H9 (cell line): ENCODE data around the gene CTNNBL1. TPM values are rescaled to one million over a fixed set of nuclear protein-coding genes. Genes with fewer than 3 reads are reported as not detected.

Source experiments
- DNase-seq: peaks from one replicate; pipeline ENCODE4 v3.0.0-alpha.2; 2017
- H2AFZ ChIP-seq: one replicate; pipeline ENCODE4 v1.6.1; 2013; ENCODE audit warnings: mild to moderate bottlenecking, low read length, control low read depth, moderate library complexity
- H2AK5ac ChIP-seq: 2 replicates; pipeline ENCODE4 v1.6.1; 2013; ENCODE audit warnings: low read length, control low read depth, mixed read lengths; ENCODE audit not compliant: insufficient read length
- H2BK120ac ChIP-seq: one replicate; pipeline ENCODE4 v1.6.1; 2013; ENCODE audit warnings: low read depth, mild to moderate bottlenecking, low read length, control low read depth, inconsistent platforms; ENCODE audit not compliant: poor library complexity, severe bottlenecking
- H2BK12ac ChIP-seq: 2 replicates; pipeline ENCODE4 v1.6.1; 2013; ENCODE audit warnings: low read length, control low read depth, mixed read lengths, low read depth; ENCODE audit not compliant: insufficient read length
- H2BK15ac ChIP-seq: 2 replicates; pipeline ENCODE4 v1.6.1; 2013; ENCODE audit warnings: low read depth, low read length, control low read depth
- H2BK20ac ChIP-seq: one replicate; pipeline ENCODE4 v1.6.1; 2013; ENCODE audit warnings: low read depth, mild to moderate bottlenecking, low read length, control low read depth, inconsistent platforms; ENCODE audit not compliant: poor library complexity, severe bottlenecking
- H2BK5ac ChIP-seq: 2 replicates; pipeline ENCODE4 v1.6.1; 2013; ENCODE audit warnings: low read length, control low read depth, mixed read lengths; ENCODE audit not compliant: insufficient read length
- H3K14ac ChIP-seq: 2 replicates; pipeline ENCODE4 v1.6.1; 2013; ENCODE audit warnings: low read length, control low read depth; ENCODE audit not compliant: insufficient read depth
- H3K18ac ChIP-seq: 2 replicates; pipeline ENCODE4 v1.6.1; 2013; ENCODE audit warnings: low read depth, mild to moderate bottlenecking, mixed read lengths, low read length, control low read depth; ENCODE audit not compliant: insufficient read length
- H3K23ac ChIP-seq: 2 replicates; pipeline ENCODE4 v1.6.1; 2013; ENCODE audit warnings: low read length, control low read depth, mixed read lengths, low read depth; ENCODE audit not compliant: insufficient read length
- H3K23me2 ChIP-seq: 2 replicates; pipeline ENCODE4 v1.6.1; 2013; ENCODE audit warnings: low read depth, mild to moderate bottlenecking, mixed read lengths, low read length, control low read depth; ENCODE audit not compliant: insufficient read length, poor library complexity, severe bottlenecking
- H3K27ac ChIP-seq: 2 replicates; pipeline ENCODE4 v1.5.1; 2013; ENCODE audit warnings: low read length, control low read depth, mixed read lengths, low read depth; ENCODE audit not compliant: insufficient read length
- H3K27me3 ChIP-seq: 2 replicates; pipeline ENCODE4 v1.6.1; 2013; ENCODE audit warnings: low read length, control low read depth, inconsistent platforms; ENCODE audit not compliant: insufficient read depth
- H3K4ac ChIP-seq: 2 replicates; pipeline ENCODE4 v1.6.1; 2013; ENCODE audit warnings: low read depth, mild to moderate bottlenecking, control low read depth, inconsistent platforms, low read length, moderate library complexity
- H3K4me1 ChIP-seq: 2 replicates; pipeline ENCODE4 v1.6.1; 2013; ENCODE audit warnings: low read length, control low read depth, inconsistent platforms; ENCODE audit not compliant: insufficient read depth
- H3K4me2 ChIP-seq: 2 replicates; pipeline ENCODE4 v1.6.1; 2013; ENCODE audit warnings: low read length, control low read depth, mixed read lengths; ENCODE audit not compliant: insufficient read length, insufficient read depth
- H3K56ac ChIP-seq: 2 replicates; pipeline ENCODE4 v1.6.1; 2013; ENCODE audit warnings: low read depth, mild to moderate bottlenecking, mixed read lengths, low read length, control low read depth; ENCODE audit not compliant: insufficient read length
- H3K79me1 ChIP-seq: 2 replicates; pipeline ENCODE4 v1.6.1; 2013; ENCODE audit warnings: low read depth, mild to moderate bottlenecking, moderate library complexity, low read length, control low read depth, inconsistent platforms; ENCODE audit not compliant: insufficient read depth, poor library complexity, severe bottlenecking
- H3K79me2 ChIP-seq: 2 replicates; pipeline ENCODE4 v1.6.1; 2013; ENCODE audit warnings: low read length, control low read depth, inconsistent platforms; ENCODE audit not compliant: insufficient read depth
- H3K9ac ChIP-seq: 2 replicates; pipeline ENCODE4 v1.6.1; 2013; ENCODE audit warnings: low read length, control low read depth, mixed read lengths; ENCODE audit not compliant: insufficient read length; ENCODE audit errors: extremely low read depth
- H3K9me3 ChIP-seq: one replicate; pipeline ENCODE4 v1.6.1; 2013; ENCODE audit warnings: low read depth, low read length, inconsistent platforms; ENCODE audit not compliant: control insufficient read depth
- H3T11ph ChIP-seq: one replicate; pipeline ENCODE4 v1.6.1; 2013; ENCODE audit warnings: mild to moderate bottlenecking, low read length, control low read depth, inconsistent platforms
- H4K20me1 ChIP-seq: one replicate; pipeline ENCODE4 v1.6.1; 2013; ENCODE audit not compliant: control insufficient read depth, insufficient read length, insufficient read depth
- H4K5ac ChIP-seq: 2 replicates; pipeline ENCODE4 v1.6.1; 2013; ENCODE audit warnings: low read depth, mild to moderate bottlenecking, mixed read lengths, low read length, control low read depth; ENCODE audit not compliant: insufficient read length
- H4K8ac ChIP-seq: replicated peaks from 2 replicates; pipeline ENCODE4 v1.6.1; 2013; ENCODE audit warnings: low read length, control low read depth, mixed read lengths, low read depth; ENCODE audit not compliant: insufficient read length
- H4K91ac ChIP-seq: 2 replicates; pipeline ENCODE4 v1.6.1; 2013; ENCODE audit warnings: low read depth, mild to moderate bottlenecking, moderate library complexity, mixed read lengths, low read length, control low read depth; ENCODE audit not compliant: insufficient read length
- H3K27ac Mint-ChIP-seq, 3 experiments: 2 replicates in 2 of 3; 3 replicates in 1 of 3; pipeline ENCODE4 v1.8.0; 2020 to 2021; ENCODE audit warnings: mixed read lengths in 3 of 3, mild to moderate bottlenecking in 1 of 3, moderate library complexity in 1 of 3
- H3K27me3 Mint-ChIP-seq: 2 replicates; pipeline ENCODE4 v1.8.0; 2021; ENCODE audit warnings: low read depth, mild to moderate bottlenecking, moderate library complexity, mixed read lengths
- H3K36me3 Mint-ChIP-seq, 3 experiments: 2 replicates in 2 of 3; 3 replicates in 1 of 3; pipeline ENCODE4 v1.8.0; 2020 to 2021; ENCODE audit warnings: low read depth in 3 of 3, mixed read lengths in 3 of 3; ENCODE audit not compliant: insufficient read depth in 1 of 3
- H3K4me1 Mint-ChIP-seq, 2 experiments: 2 replicates each; pipeline ENCODE4 v1.8.0; 2020; ENCODE audit warnings: mixed read lengths in 2 of 2
- H3K4me3 Mint-ChIP-seq, 2 experiments: 2 replicates in 1 of 2; 3 replicates in 1 of 2; pipeline ENCODE4 v1.8.0; 2020 to 2021; ENCODE audit warnings: mild to moderate bottlenecking in 2 of 2, mixed read lengths in 2 of 2, moderate library complexity in 1 of 2
- H3K9me3 Mint-ChIP-seq, 2 experiments: 2 replicates in 1 of 2; 3 replicates in 1 of 2; pipeline ENCODE4 v1.8.0; 2020; ENCODE audit warnings: mild to moderate bottlenecking in 2 of 2, mixed read lengths in 2 of 2, moderate library complexity in 1 of 2
- WGBS: extraction: QIAGEN DNeasy Blood & Tissue Kit; methylation state at CpG from one replicate; pipeline ENCODE4 v1.1.7; 2013; ENCODE audit warnings: missing lambda C conversion rate, low lambda C conversion rate, mixed read lengths; ENCODE audit not compliant: insufficient read length; ENCODE audit errors: extremely low coverage; 5-methylcytosine and 5-hydroxymethylcytosine counted together
- total RNA-seq: library from RNA; stranded (reverse); gene quantifications from 2 replicates; pipeline ENCODE4 v1.2.1, GENCODE V29; 2021
- TF ChIP-seq, protein P1 (sequence below): fragments of 200-600 bp; sonication (generic); conservative IDR thresholded peaks from 3 replicates; pipeline ENCODE4 v1.8.0; 2021; ENCODE audit warnings: antibody characterized with exemption, mild to moderate bottlenecking

CTNNBL1 gene
- total RNA-seq, 1 experiment from 2014 or later, result 67.2 TPM

DNA sequence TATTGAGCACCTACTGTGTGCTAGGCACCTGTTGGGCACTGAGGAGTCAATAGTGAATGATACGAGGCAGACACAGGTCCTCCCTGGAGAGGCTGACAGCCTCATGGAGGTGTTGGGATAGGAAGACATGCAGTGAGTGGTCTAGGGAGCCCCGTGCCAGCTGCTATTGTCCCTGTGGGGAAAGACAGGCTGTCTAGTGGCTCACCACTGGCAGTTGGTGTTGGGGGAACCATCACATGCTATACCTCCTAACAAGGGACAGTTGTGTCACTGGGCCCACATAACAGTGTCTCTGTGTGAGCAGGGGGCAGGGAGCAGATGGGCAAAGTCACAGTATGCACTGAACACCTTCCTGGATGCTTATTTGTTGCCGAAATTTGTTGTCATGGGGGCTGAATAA is 45.9 kb upstream of the CTNNBL1 start:
- no peaks in the 10 kb centered on the region for H3K27me3 ChIP-seq
- no peak overlapping the region for H3K4me2 ChIP-seq
- no peak overlapping the region; the same call in 1 of the 2 replicates for H3K14ac ChIP-seq
- H3K9ac ChIP-seq, result no peak overlapping the region
- H3K4me1 ChIP-seq, result no peaks in the 10 kb centered on the region
- H2BK12ac ChIP-seq, result no peak overlapping the region
- H2BK20ac ChIP-seq, result no peak overlapping the region
- no peak overlapping the region for H3T11ph ChIP-seq
- no peaks in the 10 kb centered on the region for H3K9me3 ChIP-seq
- H2BK120ac ChIP-seq, result no peak overlapping the region
- Mint-ChIP-seq H3K4me3 (no peak overlapping the region), H3K27me3 (peaks cover 7% of the 10 kb centered on the region), H3K9me3 (no peaks in the 10 kb centered on the region), H3K36me3 (no peaks in the 10 kb centered on the region), H3K4me1 (peaks cover 10 to 19% of the 10 kb centered on the region in 2 experiments), H3K27ac (peak overlapping the region in 1 of 3 experiments; percentile 23; a peak in 1 of 7 replicates)
- H2AK5ac ChIP-seq, result no peak overlapping the region
- H3K79me1 ChIP-seq, result no peaks in the 10 kb centered on the region
- H4K8ac ChIP-seq, result no peak overlapping the region
- no peak overlapping the region for H3K56ac ChIP-seq
- H3K18ac ChIP-seq, result no peak overlapping the region
- no peak overlapping the region for H3K27ac ChIP-seq
- no CpG with 5 or more reads among the region's 3 CpGs for WGBS
- H2AFZ ChIP-seq, result no peak overlapping the region
- H3K79me2 ChIP-seq, result no peaks in the 10 kb centered on the region
- H3K23ac ChIP-seq, result no peak overlapping the region
- H3K4ac ChIP-seq, result no peak overlapping the region
- no peak overlapping the region for H4K5ac ChIP-seq
- no peak overlapping the region for H2BK15ac ChIP-seq
- no peak overlapping the region for H2BK5ac ChIP-seq
- TF ChIP-seq, protein P1, sequence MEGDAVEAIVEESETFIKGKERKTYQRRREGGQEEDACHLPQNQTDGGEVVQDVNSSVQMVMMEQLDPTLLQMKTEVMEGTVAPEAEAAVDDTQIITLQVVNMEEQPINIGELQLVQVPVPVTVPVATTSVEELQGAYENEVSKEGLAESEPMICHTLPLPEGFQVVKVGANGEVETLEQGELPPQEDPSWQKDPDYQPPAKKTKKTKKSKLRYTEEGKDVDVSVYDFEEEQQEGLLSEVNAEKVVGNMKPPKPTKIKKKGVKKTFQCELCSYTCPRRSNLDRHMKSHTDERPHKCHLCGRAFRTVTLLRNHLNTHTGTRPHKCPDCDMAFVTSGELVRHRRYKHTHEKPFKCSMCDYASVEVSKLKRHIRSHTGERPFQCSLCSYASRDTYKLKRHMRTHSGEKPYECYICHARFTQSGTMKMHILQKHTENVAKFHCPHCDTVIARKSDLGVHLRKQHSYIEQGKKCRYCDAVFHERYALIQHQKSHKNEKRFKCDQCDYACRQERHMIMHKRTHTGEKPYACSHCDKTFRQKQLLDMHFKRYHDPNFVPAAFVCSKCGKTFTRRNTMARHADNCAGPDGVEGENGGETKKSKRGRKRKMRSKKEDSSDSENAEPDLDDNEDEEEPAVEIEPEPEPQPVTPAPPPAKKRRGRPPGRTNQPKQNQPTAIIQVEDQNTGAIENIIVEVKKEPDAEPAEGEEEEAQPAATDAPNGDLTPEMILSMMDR, result no peak
- no peaks in the 10 kb centered on the region for H4K20me1 ChIP-seq
- DNase-seq, result no peak
- no peaks in the 10 kb centered on the region for H3K23me2 ChIP-seq
- H4K91ac ChIP-seq, result no peak overlapping the region
